ENCODE data around the gene RAD17.

DNA sequence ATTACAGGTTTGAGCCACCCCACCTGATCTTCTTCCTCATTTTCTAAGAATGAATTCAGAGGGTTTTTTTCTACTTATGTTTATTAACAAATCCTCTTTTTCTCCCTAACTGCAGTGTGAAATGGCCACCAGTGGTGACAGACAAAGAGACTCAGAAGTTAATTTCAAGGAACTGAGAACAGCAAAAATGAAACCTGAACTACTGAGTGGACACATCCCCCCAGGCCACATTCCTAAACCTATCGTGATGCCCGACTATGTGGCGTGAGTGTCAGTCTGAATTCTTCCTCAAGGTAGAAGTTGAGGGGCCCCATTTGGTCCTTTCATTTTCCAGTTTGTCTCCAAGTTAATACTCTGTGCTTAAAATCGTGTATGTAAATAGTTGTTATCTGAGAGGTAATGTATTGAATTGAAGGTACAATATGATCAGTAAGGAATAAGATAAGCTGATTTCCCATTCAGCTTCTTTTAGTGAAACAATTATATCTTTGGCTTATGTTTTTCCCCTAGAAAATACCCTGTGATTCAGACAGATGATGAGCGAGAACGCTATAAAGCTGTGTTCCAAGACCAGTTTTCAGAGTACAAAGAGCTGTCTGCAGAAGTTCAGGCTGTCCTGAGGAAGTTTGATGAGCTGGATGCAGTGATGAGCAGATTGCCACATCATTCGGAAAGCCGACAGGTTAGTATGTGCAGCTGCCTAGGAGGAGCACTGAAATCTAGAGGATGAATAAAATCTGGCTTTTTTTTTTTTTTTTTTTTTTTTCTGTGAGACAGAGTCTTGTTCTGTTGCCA lies 63.0 kb downstream of the RAD17 start:
- TF ChIP-seq GATA3 (IDR thresholded peaks at IDR 0.05; ENCODE audit: low read depth, low read length) (no peak), GATA2 (IDR thresholded peaks at IDR 0.05; ENCODE audit: low read depth, low read length) (no peak)

All from SH-SY5Y (cell line).